A549 (cell line): Measurements from ENCODE around the gene ADD3. TPM values are rescaled to one million over a fixed set of nuclear protein-coding genes. Genes with fewer than 3 reads are reported as not detected.
A peak's percentile ranks its signal among the peaks of the same experiment; 100 is the strongest.

Source experiments
- ATAC-seq, 2 experiments: fragments of 200-7000 bp in 1 of 2; fragments of >200 bp in 1 of 2; cut with Nextera tagmentation in 1 of 2; cut with Tn5 transposase in 1 of 2; 3 replicates each; pipeline versions ENCODE4 v1.8.0 to v1.9.1; 2018 to 2020; ENCODE audit warnings: mild to moderate bottlenecking in 1 of 2, moderate library complexity in 1 of 2
- CTCF ChIA-PET: fragments of 300-600 bp; sonication (Branson Sonifier 250); formaldehyde crosslinking; extraction: SDS; loops from one replicate; lab custom pipeline; 2021; ENCODE audit warnings: antibody characterized with exemption, inconsistent platforms; lab: Yijun Ruan, JAX
- POLR2A ChIA-PET: fragments of 350-600 bp; formaldehyde crosslinking; extraction: SDS; loops from one replicate; lab custom pipeline; 2021; ENCODE audit warnings: antibody characterized with exemption, inconsistent platforms; lab: Yijun Ruan, JAX
- DNase-seq, 2 experiments: peaks; one replicate each; pipeline versions ENCODE4 v3.0.0 to v3.0.0-alpha.2; 2011 to 2016; ENCODE audit warnings: low read depth in 1 of 2, low spot score in 1 of 2
- FAIRE-seq: peaks from 2 replicates; lab custom pipeline; 2011; peaks lifted over from hg19 to GRCh38; lab: Jason Lieb, UNC
- H3K27ac ChIP-seq, 2 experiments: fragments of >200 bp; sonication (Bioruptor Twin); formaldehyde crosslinking; 3 replicates each; pipeline ENCODE4 v1.5.1; 2016 to 2017
- H3K4me1 ChIP-seq: fragments of >200 bp; sonication (Bioruptor Twin); formaldehyde crosslinking; 3 replicates; pipeline ENCODE4 v1.6.1; 2016
- H3K4me2 ChIP-seq: fragments of >200 bp; sonication (Bioruptor Twin); formaldehyde crosslinking; 3 replicates; pipeline ENCODE4 v1.6.1; 2016
- H3K4me3 ChIP-seq: fragments of >200 bp; sonication (Bioruptor Twin); formaldehyde crosslinking; 3 replicates; pipeline ENCODE4 v1.5.1; 2016
- H3K9me3 ChIP-seq: fragments of >200 bp; sonication (Bioruptor Twin); formaldehyde crosslinking; 3 replicates; pipeline ENCODE4 v1.6.1; 2016
- BHLHE40 ChIP-seq: IDR thresholded peaks from 2 replicates; pipeline ENCODE4 v1.6.1; 2012; ENCODE audit warnings: low read depth, low read length, inconsistent platforms
- EHMT2 ChIP-seq: fragments of 200-600 bp; sonication (generic); IDR thresholded peaks from 2 replicates; pipeline ENCODE4 v1.6.1; 2016; ENCODE audit warnings: antibody characterized with exemption, low read depth, mild to moderate bottlenecking, moderate library complexity
- FOSB ChIP-seq: fragments of 250-450 bp; sonication (Bioruptor Pico); IDR thresholded peaks from 2 replicates; pipeline ENCODE4 v1.5.0; 2020; ENCODE audit warnings: mild to moderate bottlenecking, moderate library complexity
- GATA3 ChIP-seq: IDR thresholded peaks from 2 replicates; pipeline ENCODE4 v1.6.1; 2012; ENCODE audit warnings: borderline replicate concordance
- HEYL ChIP-seq: fragments of 250-450 bp; sonication (Bioruptor Pico); IDR thresholded peaks from 2 replicates; pipeline ENCODE4 v1.8.0; 2021; ENCODE audit warnings: mild to moderate bottlenecking, moderate library complexity
- HOXB5 ChIP-seq: fragments of 250-450 bp; sonication (Bioruptor Pico); IDR thresholded peaks from 2 replicates; pipeline ENCODE4 v1.5.0; 2020; ENCODE audit warnings: mild to moderate bottlenecking, moderate library complexity
- JUN ChIP-seq, 2 experiments: fragments of >200 bp; sonication (Bioruptor Twin); formaldehyde crosslinking; IDR thresholded peaks; 2 replicates in 1 of 2; 3 replicates in 1 of 2; pipeline ENCODE4 v1.6.1; 2016 to 2017
- KDM5A ChIP-seq: fragments of 200-600 bp; sonication (generic); IDR thresholded peaks from 2 replicates; pipeline ENCODE4 v1.6.1; 2016; ENCODE audit warnings: antibody characterized with exemption, mild to moderate bottlenecking
- MYC ChIP-seq: IDR thresholded peaks from 2 replicates; pipeline ENCODE4 v1.6.1; 2012; ENCODE audit warnings: mild to moderate bottlenecking, inconsistent platforms, low read length, improper control_type of control experiment, borderline replicate concordance
- NR3C1 ChIP-seq: fragments of >200 bp; sonication (Bioruptor Twin); formaldehyde crosslinking; IDR thresholded peaks from 3 replicates; pipeline ENCODE4 v1.6.1; 2017
- PHF8 ChIP-seq: fragments of 200-600 bp; sonication (generic); IDR thresholded peaks from 2 replicates; pipeline ENCODE4 v1.6.1; 2016; ENCODE audit warnings: low read depth, mild to moderate bottlenecking, antibody characterized with exemption, moderate library complexity, borderline replicate concordance
- POLR2AphosphoS2 ChIP-seq: conservative IDR thresholded peaks from 2 replicates; pipeline ENCODE4 v1.6.1; 2012; ENCODE audit warnings: low read length, improper control_type of control experiment, inconsistent platforms
- RAD21 ChIP-seq, 2 experiments: fragments of >200 bp in 1 of 2; sonication (Bioruptor Twin) in 1 of 2; formaldehyde crosslinking in 1 of 2; IDR thresholded peaks in 1 of 2; conservative IDR thresholded peaks in 1 of 2; 2 replicates in 1 of 2; 3 replicates in 1 of 2; pipeline ENCODE4 v1.6.1; 2012 to 2018; ENCODE audit warnings: inconsistent platforms in 1 of 2
- RCOR1 ChIP-seq: fragments of 150-350 bp; IDR thresholded peaks from 2 replicates; pipeline ENCODE4 v1.6.1; 2014; ENCODE audit warnings: antibody characterized with exemption, low read length, low read depth
- RFX5 ChIP-seq: fragments of 450-650 bp; IDR thresholded peaks from 2 replicates; pipeline ENCODE4 v1.7.1; 2014; ENCODE audit warnings: antibody characterized with exemption, mild to moderate bottlenecking, moderate library complexity
- SMC3 ChIP-seq: fragments of >200 bp; sonication (Bioruptor Twin); formaldehyde crosslinking; IDR thresholded peaks from 3 replicates; pipeline ENCODE4 v1.6.1; 2018; ENCODE audit warnings: inconsistent platforms
- TFCP2L1 ChIP-seq: fragments of 250-450 bp; sonication (Bioruptor Pico); IDR thresholded peaks from 2 replicates; pipeline ENCODE4 v1.5.0; 2021; ENCODE audit warnings: mild to moderate bottlenecking
- TP53 ChIP-seq: fragments of 250-450 bp; sonication (Bioruptor Pico); IDR thresholded peaks from 2 replicates; pipeline ENCODE4 v1.5.0; 2021; ENCODE audit warnings: mild to moderate bottlenecking, moderate library complexity
- ZSCAN20 ChIP-seq: fragments of 250-450 bp; sonication (Bioruptor Pico); IDR thresholded peaks from 2 replicates; pipeline ENCODE4 v1.8.0; 2022; ENCODE audit warnings: mild to moderate bottlenecking, moderate library complexity
- WGBS: methylation state at CpG from one replicate; pipeline ENCODE4 v1.1.6; 2017; ENCODE audit errors: missing lambda C conversion rate; 5-methylcytosine and 5-hydroxymethylcytosine counted together
- polyA plus RNA-seq, 4 experiments: library from polyadenylated mRNA; depleted of rRNA in 3 of 4; stranded (reverse); fragments of >200 nt; fragmentation: RNase III in 1 of 4; extraction: RNeasy Plus Mini Kit Qiagen cat#74134 plus additional on column Dnase treatment in 1 of 4; gene quantifications; 2 replicates in 3 of 4; 3 replicates in 1 of 4; pipeline ENCODE4 v1.2.3, GENCODE V29; 2011 to 2017
- TF ChIP-seq, protein P1 (sequence below): IDR thresholded peaks from 2 replicates; pipeline ENCODE4 v1.6.1; 2012; ENCODE audit warnings: low read depth, borderline replicate concordance
- TF ChIP-seq, protein P2 (sequence below): fragments of 250-450 bp; sonication (Bioruptor Pico); IDR thresholded peaks from 2 replicates; pipeline ENCODE4 v1.5.0; 2021; ENCODE audit warnings: mild to moderate bottlenecking, moderate library complexity, borderline replicate concordance
- TF ChIP-seq, protein P3 (sequence below): fragments of >200 bp; sonication (Bioruptor Twin); formaldehyde crosslinking; IDR thresholded peaks from 2 replicates; pipeline ENCODE4 v1.6.1; 2016
- TF ChIP-seq, protein P4 (sequence below): fragments of 250-450 bp; sonication (Bioruptor Pico); IDR thresholded peaks from 2 replicates; pipeline ENCODE4 v1.5.0; 2020; ENCODE audit warnings: low read depth, mild to moderate bottlenecking, moderate library complexity
- TF ChIP-seq, protein P5 (sequence below): fragments of >200 bp; sonication (Bioruptor Twin); formaldehyde crosslinking; IDR thresholded peaks from 3 replicates; pipeline ENCODE4 v1.5.1; 2016

The ADD3 gene
- polyA plus RNA-seq, 2 of the 4 experiments (the other 2 are of a cell fraction): 9.8 to 48.2 TPM

DNA sequence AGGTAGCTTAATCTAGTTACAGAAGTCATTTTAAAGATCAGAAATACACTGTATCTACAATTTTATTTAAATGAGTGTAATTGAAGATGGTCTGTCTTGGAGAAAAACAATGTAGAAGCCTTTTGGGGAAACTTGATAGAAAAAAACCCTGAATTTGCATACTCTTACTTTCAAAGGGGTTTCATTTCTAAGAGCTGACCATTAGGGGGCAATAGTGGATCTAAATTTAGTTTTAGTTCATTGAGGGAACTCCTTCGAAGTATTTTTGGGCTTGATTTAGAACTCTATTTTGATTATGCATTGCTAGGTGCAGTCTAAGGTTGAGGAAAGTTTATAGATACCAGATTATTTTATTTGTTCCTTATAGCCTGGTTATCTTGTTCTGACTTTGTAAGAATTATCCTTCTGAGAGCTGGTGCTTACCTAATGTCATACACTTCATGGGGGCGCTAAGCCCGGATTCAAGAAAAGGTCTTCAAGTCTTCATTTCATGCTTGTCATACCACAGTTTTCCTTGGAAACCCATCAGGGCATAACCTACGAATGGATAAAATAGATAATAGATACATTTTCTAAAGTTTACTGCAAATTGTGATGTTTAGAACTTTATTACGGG is 130.5 kb downstream of the ADD3 start:
- WGBS: 57% methylated on average over 5 of the region's 5 CpGs
- no peak overlapping the region for H3K4me2 ChIP-seq
- H3K9me3 ChIP-seq: no peaks in the 10 kb centered on the region
- POLR2A ChIA-PET: no interaction called here
- H3K27ac ChIP-seq: no peak overlapping the region
- CTCF ChIA-PET: interaction anchor here (0.7 to 9.7 kb wide), 48 partner anchors 8 to 706 kb away, joined by 3 to 98 read pairs (median 4); partner anchors contain the start of genes MXI1 and SMNDC1
- H3K4me1 ChIP-seq: no peaks in the 10 kb centered on the region
- H3K4me3 ChIP-seq: no peak overlapping the region
- FAIRE-seq (peak; percentile 39), ATAC-seq (peak; percentile 69 to 81; a peak in 5 of 6 replicates), DNase-seq (peak; percentile 53 to 67)
- no peak for TF ChIP-seq EHMT2
- no peak for TF ChIP-seq RFX5
- TF ChIP-seq PHF8: no peak
- peak; percentile 77 to 78 for TF ChIP-seq RAD21 (conservative IDR thresholded peaks at IDR 0.05 in 1 of 2, IDR thresholded peaks at IDR 0.05 in 1 of 2)
- no peak for TF ChIP-seq JUN (IDR thresholded peaks at IDR 0.05)
- no peak for TF ChIP-seq HOXB5 (CRISPR knock-in tag)
- TF ChIP-seq, protein P1, sequence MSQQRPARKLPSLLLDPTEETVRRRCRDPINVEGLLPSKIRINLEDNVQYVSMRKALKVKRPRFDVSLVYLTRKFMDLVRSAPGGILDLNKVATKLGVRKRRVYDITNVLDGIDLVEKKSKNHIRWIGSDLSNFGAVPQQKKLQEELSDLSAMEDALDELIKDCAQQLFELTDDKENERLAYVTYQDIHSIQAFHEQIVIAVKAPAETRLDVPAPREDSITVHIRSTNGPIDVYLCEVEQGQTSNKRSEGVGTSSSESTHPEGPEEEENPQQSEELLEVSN: no peak
- TF ChIP-seq, protein P2, sequence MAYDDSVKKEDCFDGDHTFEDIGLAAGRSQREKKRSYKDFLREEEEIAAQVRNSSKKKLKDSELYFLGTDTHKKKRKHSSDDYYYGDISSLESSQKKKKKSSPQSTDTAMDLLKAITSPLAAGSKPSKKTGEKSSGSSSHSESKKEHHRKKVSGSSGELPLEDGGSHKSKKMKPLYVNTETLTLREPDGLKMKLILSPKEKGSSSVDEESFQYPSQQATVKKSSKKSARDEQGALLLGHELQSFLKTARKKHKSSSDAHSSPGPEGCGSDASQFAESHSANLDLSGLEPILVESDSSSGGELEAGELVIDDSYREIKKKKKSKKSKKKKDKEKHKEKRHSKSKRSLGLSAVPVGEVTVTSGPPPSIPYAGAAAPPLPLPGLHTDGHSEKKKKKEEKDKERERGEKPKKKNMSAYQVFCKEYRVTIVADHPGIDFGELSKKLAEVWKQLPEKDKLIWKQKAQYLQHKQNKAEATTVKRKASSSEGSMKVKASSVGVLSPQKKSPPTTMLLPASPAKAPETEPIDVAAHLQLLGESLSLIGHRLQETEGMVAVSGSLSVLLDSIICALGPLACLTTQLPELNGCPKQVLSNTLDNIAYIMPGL (CRISPR knock-in tag): no peak
- no peak for TF ChIP-seq HEYL
- TF ChIP-seq ZSCAN20: no peak
- no peak for TF ChIP-seq MYC
- TF ChIP-seq, protein P3, sequence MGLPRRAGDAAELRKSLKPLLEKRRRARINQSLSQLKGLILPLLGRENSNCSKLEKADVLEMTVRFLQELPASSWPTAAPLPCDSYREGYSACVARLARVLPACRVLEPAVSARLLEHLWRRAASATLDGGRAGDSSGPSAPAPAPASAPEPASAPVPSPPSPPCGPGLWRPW: no peak
- no peak for TF ChIP-seq TP53 (CRISPR knock-in tag)
- TF ChIP-seq BHLHE40: no peak
- no peak for TF ChIP-seq FOSB
- TF ChIP-seq RCOR1: no peak
- TF ChIP-seq, protein P4, sequence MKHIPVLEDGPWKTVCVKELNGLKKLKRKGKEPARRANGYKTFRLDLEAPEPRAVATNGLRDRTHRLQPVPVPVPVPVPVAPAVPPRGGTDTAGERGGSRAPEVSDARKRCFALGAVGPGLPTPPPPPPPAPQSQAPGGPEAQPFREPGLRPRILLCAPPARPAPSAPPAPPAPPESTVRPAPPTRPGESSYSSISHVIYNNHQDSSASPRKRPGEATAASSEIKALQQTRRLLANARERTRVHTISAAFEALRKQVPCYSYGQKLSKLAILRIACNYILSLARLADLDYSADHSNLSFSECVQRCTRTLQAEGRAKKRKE (CRISPR knock-in tag): no peak
- no peak for TF ChIP-seq POLR2AphosphoS2
- no peak for TF ChIP-seq TFCP2L1 (CRISPR knock-in tag)
- peak; percentile 67; the same call in 2 of the 3 replicates for TF ChIP-seq SMC3
- TF ChIP-seq, protein P5, sequence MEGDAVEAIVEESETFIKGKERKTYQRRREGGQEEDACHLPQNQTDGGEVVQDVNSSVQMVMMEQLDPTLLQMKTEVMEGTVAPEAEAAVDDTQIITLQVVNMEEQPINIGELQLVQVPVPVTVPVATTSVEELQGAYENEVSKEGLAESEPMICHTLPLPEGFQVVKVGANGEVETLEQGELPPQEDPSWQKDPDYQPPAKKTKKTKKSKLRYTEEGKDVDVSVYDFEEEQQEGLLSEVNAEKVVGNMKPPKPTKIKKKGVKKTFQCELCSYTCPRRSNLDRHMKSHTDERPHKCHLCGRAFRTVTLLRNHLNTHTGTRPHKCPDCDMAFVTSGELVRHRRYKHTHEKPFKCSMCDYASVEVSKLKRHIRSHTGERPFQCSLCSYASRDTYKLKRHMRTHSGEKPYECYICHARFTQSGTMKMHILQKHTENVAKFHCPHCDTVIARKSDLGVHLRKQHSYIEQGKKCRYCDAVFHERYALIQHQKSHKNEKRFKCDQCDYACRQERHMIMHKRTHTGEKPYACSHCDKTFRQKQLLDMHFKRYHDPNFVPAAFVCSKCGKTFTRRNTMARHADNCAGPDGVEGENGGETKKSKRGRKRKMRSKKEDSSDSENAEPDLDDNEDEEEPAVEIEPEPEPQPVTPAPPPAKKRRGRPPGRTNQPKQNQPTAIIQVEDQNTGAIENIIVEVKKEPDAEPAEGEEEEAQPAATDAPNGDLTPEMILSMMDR: peak; percentile 80
- no peak for TF ChIP-seq GATA3
- no peak for TF ChIP-seq NR3C1
- TF ChIP-seq KDM5A: no peak
